ENCODE measurements around the gene ACHE. TPM values are rescaled to one million over a fixed set of nuclear protein-coding genes. Genes with fewer than 3 reads are reported as not detected.

ACHE gene
- total RNA-seq, 2 donors from 2014 or later = 6.6 to 17.5 TPM

DNA sequence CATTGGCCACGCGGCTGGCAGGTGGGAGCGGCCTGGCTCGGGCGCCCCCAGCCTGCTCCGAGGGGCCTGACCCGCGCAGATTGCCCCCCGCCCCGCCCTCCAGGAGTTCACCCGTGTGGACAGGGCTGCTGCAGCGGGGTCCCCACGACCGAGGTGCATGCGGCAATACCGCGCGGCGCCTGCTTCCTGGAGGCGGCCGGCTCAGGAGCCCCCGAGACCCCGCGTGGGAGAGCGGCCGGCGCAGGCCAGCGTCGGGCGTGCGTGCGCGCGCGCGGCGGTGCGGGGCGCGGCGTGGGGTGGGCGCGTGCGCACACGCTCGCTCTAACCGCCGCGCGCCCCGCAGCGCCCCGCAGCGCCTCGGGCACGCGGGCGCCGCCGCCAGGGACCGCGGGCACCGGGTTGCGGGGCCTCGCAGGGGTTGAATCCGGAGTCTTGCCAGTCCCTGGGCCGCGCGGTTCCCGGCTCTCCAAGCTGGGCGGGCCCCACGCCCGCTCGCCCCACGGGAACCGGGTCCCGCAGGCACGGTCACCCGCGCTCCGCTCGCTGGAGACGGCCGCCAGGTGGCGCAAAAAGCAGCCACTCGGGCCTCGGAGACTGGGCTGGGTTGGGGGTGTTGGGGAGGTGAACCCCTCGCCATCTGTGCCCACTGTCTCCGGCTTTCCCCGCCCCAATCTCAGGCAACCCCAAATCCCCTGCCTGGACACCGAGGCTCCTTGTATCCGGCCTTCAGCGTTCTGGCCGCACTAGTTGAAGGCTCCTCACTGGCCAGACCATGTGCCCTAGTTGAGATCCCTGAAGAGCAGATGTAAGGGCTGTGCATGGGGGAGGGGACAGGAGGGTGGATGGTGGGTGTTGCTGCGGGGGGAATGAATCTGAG lies 1.3 kb upstream of the ACHE start:
- peak overlapping the region; percentile 8 to 26 for H3K4me3 ChIP-seq
- peaks cover 10% of the 10 kb centered on the region for H3K4me1 ChIP-seq (replicated peaks)
- TF ChIP-seq POLR2A (IDR thresholded peaks at IDR 0.05) (no peak), CTCF (IDR thresholded peaks at IDR 0.05) (peak; percentile 49 to 89 (median 78)), POLR2AphosphoS5 (IDR thresholded peaks at IDR 0.05) (no peak)
- no peaks in the 10 kb centered on the region for H3K9me3 ChIP-seq
- intact Hi-C loops (cut with DNase I) = loop anchor here (1.0 kb wide), 1 partner anchor 162 kb away; no protein-coding TSS in a partner anchor
- DNase-seq (ENCODE audit: low spot score) = peak; percentile 44
- H3K36me3 ChIP-seq = no peaks in the 10 kb centered on the region
- WGBS = 4% methylated on average over 9 of the region's 95 CpGs
- H3K27me3 ChIP-seq (replicated peaks; ENCODE audit: insufficient read depth) = no peaks in the 10 kb centered on the region
- no peak overlapping the region for H3K27ac ChIP-seq

DNA sequence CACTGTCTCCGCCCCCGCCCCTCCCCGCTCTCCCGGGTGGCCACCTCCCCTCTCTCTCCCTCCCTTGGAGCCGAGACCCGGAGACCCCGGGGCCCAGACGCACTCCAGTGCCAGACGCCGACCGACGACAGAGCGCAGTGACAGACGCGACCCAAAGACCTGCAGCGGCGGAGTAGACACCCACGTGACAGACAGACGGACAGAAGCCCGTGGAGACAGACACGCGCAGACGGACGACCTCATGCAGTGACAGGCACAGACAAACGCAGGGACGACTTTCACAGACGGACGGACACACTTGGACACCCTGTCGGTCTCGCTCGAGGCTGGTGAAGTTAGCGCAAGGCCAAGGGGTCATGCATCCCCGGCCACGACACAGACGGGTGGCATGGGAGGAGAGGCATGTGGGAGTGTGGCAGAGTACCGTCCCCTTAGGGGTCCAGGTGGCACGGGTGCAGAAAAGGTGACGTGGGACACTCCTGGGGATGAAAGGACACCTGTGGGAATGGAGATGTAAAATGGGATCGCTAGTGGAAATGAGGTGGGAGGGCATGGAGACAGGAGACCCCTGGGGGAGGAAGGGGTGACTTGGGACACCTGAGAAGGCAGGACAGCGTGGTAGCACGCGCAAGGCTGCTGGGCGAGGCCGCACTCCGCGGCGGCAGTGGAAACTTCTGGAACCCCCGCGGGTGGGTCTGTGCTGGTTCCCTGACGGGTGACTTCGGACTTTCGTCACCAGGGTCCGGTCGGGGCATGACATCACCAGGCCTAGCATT lies 456 bp upstream of the ACHE start:
- peaks cover 11% of the 10 kb centered on the region for H3K4me1 ChIP-seq (replicated peaks)

GRCh38 chr7:100894860-100895700 lies 608 bp downstream of the ACHE start:
- Histone ChIP-seq H3K9me3 (no peaks in the 10 kb centered on the region), H3K4me3 (peak overlapping the region; percentile 31 to 51), H3K27ac (peak overlapping the region; percentile 7 to 56), H3K4me1 (replicated peaks) (peaks cover 17% of the 10 kb centered on the region), H3K27me3 (replicated peaks; ENCODE audit: insufficient read depth) (no peaks in the 10 kb centered on the region), H3K36me3 (no peaks in the 10 kb centered on the region)
- under 1% methylated on average over 71 of the region's 83 CpGs for WGBS
- DNase-seq (ENCODE audit: low spot score) = peak; percentile 41
- intact Hi-C loops (cut with DNase I) = no loop called here
- TF ChIP-seq POLR2A (IDR thresholded peaks at IDR 0.05) (no peak), CTCF (IDR thresholded peaks at IDR 0.05) (peak; percentile 66 to 95 (median 84)), POLR2AphosphoS5 (IDR thresholded peaks at IDR 0.05) (no peak)

More for the DNA sequence above, 456 bp upstream of the ACHE start:
- WGBS = 3% methylated on average over 52 of the region's 54 CpGs
- Histone ChIP-seq H3K9me3 (no peaks in the 10 kb centered on the region), H3K27ac (no peak overlapping the region), H3K36me3 (no peaks in the 10 kb centered on the region), H3K4me3 (peak overlapping the region; percentile 31 to 51), H3K27me3 (replicated peaks; ENCODE audit: insufficient read depth) (no peaks in the 10 kb centered on the region)
- no peak for DNase-seq (ENCODE audit: low spot score)
- intact Hi-C loops (cut with DNase I) = no loop called here
- TF ChIP-seq POLR2A (IDR thresholded peaks at IDR 0.05) (peak; percentile 48), POLR2AphosphoS5 (IDR thresholded peaks at IDR 0.05) (no peak)

DNA sequence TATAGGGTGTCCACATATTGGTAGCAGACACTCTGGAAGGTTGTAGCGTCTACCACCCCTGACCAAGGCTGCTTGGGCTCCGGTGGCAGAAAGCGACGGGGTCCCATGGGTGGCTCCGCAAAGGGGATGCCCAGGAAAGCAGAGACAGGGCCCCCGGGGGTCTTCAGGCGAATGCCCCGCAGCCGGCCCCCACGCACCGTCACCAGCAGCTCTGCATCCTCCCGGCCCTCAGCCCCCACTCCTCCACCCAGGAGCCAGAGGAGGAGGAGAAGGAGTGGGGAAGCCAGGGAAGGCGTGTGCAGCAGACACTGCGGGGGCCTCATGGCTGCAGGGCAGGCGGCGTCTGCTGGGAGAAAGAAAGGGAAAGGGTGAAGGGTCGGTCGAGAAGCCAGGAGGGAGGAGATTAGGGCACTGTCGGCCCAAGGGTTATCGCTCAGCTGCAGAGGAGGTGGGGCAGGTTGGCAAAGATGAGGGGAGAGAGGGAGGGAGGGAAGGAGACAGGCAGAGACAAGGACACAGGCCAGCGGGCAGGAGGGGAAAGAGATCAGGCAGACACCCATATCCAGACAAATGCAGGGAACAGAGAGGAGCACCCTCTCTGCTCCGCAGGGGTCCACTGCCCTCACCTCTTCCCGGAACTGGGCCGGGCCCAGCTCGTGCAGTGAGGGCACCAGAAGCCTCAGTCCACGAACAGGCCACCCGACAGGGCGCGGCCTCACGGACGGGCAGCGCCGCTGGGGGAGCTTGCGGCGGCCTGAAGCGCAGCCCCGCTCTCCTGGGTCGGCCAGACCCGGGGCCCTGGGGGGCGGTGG lies 1.6 kb downstream of the ACHE start:
- Histone ChIP-seq H3K4me1 (replicated peaks) (peaks cover 18% of the 10 kb centered on the region), H3K27ac (peak overlapping the region in 1 of 2 donors; percentile 56), H3K27me3 (replicated peaks; ENCODE audit: insufficient read depth) (no peaks in the 10 kb centered on the region), H3K4me3 (peak overlapping the region in 1 of 2 donors; percentile 51), H3K9me3 (no peaks in the 10 kb centered on the region), H3K36me3 (no peaks in the 10 kb centered on the region)
- DNase-seq (ENCODE audit: low spot score) = no peak
- TF ChIP-seq POLR2A (IDR thresholded peaks at IDR 0.05) (no peak), CTCF (IDR thresholded peaks at IDR 0.05) (no peak), POLR2AphosphoS5 (IDR thresholded peaks at IDR 0.05) (no peak)
- intact Hi-C loops (cut with DNase I) = no loop called here
- WGBS = 45% methylated on average over 39 of the region's 40 CpGs
